Sigmoid colon (tissue), 3 donors: Measurements from ENCODE around the gene HMBS.

Experiments used
- POLR2A ChIP-seq, 2 donors: fragments of 450-650 bp; IDR thresholded peaks; one replicate each; pipeline ENCODE4 v1.6.1; 2016; ENCODE audit warnings: antibody characterized with exemption in 2 of 2, mild to moderate bottlenecking in 2 of 2, moderate library complexity in 2 of 2
- TF ChIP-seq, protein P1 (sequence below), 4 experiments: fragments of 450-650 bp in 3 of 4; fragments of 200-600 bp in 1 of 4; IDR thresholded peaks; one replicate each; pipeline ENCODE4 v1.5.1; 2016 to 2019; ENCODE audit warnings: antibody characterized with exemption in 4 of 4, mild to moderate bottlenecking in 3 of 4, moderate library complexity in 2 of 4

DNA sequence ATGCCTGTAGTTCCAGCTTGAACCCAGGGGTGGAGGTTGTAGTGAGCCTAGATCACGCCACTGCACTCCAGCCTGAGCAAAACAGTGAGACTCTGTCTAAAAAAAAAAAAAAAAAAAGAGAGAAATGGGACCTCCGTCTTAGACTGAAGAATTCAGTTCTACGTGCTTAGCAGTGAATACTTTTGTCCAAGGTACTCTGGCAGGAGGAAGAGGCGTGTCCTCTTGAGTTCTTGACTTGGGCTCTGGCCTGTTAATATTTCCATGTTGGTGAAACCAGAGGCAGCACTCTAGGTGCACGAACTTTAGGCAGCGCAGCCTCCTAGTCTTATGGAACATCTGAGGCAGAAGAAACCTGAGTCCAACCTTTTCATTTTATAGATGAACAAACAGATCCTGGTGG lies 2.4 kb downstream of the HMBS start:
- TF ChIP-seq, protein P1, sequence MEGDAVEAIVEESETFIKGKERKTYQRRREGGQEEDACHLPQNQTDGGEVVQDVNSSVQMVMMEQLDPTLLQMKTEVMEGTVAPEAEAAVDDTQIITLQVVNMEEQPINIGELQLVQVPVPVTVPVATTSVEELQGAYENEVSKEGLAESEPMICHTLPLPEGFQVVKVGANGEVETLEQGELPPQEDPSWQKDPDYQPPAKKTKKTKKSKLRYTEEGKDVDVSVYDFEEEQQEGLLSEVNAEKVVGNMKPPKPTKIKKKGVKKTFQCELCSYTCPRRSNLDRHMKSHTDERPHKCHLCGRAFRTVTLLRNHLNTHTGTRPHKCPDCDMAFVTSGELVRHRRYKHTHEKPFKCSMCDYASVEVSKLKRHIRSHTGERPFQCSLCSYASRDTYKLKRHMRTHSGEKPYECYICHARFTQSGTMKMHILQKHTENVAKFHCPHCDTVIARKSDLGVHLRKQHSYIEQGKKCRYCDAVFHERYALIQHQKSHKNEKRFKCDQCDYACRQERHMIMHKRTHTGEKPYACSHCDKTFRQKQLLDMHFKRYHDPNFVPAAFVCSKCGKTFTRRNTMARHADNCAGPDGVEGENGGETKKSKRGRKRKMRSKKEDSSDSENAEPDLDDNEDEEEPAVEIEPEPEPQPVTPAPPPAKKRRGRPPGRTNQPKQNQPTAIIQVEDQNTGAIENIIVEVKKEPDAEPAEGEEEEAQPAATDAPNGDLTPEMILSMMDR (IDR thresholded peaks at IDR 0.05): no peak
- TF ChIP-seq POLR2A (IDR thresholded peaks at IDR 0.05): no peak
